COLO668 (cell line): Measurements from ENCODE around the gene CSRP2.

Source experiments
- DNase-seq: peaks from one replicate; lab custom pipeline; 2025; ENCODE audit not compliant: unreplicated experiment; lab: John Stamatoyannopoulos, UW

Gene CSRP2

GRCh38 chr12:76863837-76864236, 15.0 kb downstream of the CSRP2 start:
- no peak for DNase-seq

GRCh38 chr12:76863005-76863670, 15.7 kb downstream of the CSRP2 start:
- no peak for DNase-seq

GRCh38 chr12:76860256-76860655, 18.6 kb downstream of the CSRP2 start:
- no peak for DNase-seq

- DNase-seq = no peak
These were observed 19.2 kb downstream of the CSRP2 start for GRCh38 chr12:76859611-76860010.

GRCh38 chr12:76856018-76856644, 22.7 kb downstream of the CSRP2 start:
- DNase-seq = no peak

GRCh38 chr12:76855271-76855670, 23.5 kb downstream of the CSRP2 start:
- no peak for DNase-seq

- no peak for DNase-seq
These were observed 26.7 kb downstream of the CSRP2 start for GRCh38 chr12:76852106-76852505.

GRCh38 chr12:76848132-76848531, 30.7 kb downstream of the CSRP2 start:
- DNase-seq = no peak

GRCh38 chr12:76847260-76847659, 31.6 kb downstream of the CSRP2 start:
- no peak for DNase-seq

- no peak for DNase-seq
These were observed 42.2 kb downstream of the CSRP2 start for GRCh38 chr12:76836633-76837032.

GRCh38 chr12:76830436-76830835, 48.4 kb downstream of the CSRP2 start:
- no peak for DNase-seq

GRCh38 chr12:76820888-76821482, 57.8 kb downstream of the CSRP2 start:
- peak; percentile 13 for DNase-seq

GRCh38 chr12:76813972-76814371, 64.8 kb downstream of the CSRP2 start:
- DNase-seq = no peak

GRCh38 chr12:76813265-76813664, 65.6 kb downstream of the CSRP2 start:
- no peak for DNase-seq

GRCh38 chr12:76811976-76812375, 66.8 kb downstream of the CSRP2 start:
- DNase-seq = no peak

GRCh38 chr12:76810671-76811419, 68.0 kb downstream of the CSRP2 start:
- DNase-seq = no peak
